ENCODE data around the gene KCNMA1.
"Not testable (repeated sequence)": the region's sequence is repeated elsewhere in the genome, so short reads cannot be mapped to it uniquely, and the experiment has no call there.

Gene KCNMA1

DNA sequence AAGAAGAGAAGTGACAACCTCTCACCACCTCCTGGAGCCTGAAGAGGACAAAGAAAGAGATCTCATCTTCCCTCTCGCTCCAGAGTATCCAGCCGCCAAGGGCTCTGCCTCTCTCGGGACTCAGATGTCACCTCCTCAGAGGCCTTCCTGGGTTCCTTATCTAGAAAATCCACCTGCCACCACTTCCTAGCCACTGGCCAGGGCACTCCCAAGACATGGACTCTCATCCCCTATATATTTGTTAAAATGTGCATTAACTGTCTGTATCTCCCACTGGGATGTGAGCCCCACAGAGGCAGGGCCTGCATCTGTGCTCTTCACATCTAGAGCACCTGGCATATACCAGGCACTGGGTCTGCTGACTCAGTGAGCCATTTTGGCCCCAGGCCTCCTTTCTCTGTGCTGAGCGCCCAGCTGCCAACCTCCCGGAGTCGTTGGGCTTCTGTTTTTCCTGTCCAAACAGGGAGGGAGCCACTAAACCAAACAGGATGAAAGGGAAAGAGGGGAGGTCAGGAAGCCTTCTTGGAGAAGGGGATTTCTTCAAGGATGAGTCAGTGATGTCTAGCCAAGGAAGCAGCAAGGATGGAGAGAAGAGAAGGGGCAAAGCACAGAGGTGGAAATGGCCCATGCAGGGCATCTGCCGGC lies 58.9 kb downstream of the KCNMA1 start:
- no peak for DNase-seq

DNA sequence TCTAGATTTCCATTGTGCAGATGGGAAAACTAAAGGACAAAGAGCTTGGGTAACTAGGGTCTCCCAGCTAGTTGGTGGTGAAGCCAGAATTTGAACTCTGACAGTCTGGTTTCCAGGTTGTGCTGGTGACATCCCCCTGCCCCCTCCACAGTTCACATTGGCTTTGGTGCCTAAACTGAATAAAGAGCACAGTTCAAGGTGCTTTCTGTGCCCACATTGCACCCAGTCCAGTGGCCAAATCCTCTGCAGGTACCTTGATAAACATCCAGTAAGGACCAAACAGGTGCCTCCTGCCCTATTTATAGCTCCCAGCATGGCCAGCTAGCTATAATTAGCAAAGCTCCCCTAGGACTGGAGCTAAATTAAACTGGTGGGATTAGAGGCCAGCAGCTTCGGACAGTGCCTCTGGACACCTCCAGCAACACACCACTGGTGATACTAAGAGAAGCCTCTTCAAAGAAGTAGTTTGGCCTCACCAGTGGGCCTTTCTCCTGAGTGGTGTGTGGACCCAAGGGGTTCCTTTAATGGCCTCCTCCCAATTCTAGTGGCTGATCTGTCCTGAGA lies 59.9 kb downstream of the KCNMA1 start:
- DNase-seq = no peak

DNA sequence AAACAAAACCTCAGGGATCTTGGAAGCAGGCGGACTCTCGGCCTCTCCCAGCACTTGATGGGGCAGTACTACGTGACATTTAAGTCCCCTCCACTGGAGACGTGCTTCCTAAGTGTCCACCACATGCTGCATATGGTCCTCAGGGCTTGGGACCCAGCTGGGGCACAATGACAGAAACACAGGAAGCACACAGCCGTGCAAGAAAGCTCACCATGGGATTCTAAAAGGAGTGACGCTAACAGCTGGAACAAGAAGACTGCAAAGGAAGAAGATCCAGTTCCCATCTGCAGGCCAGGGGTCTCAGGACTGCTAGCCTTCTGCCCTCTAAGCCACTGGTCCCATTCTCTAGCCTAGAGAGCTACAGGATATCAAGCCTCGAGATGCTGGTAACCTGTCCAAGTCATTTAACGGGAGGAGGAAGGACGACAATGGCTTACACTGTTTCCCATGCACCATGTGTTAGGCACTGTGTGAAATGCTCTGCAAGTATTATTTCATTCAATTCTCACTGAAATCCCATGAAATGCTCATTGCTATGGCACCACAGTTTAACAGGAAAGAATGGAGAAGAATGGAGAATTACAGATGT lies 61.1 kb downstream of the KCNMA1 start:
- DNase-seq = no peak

DNA sequence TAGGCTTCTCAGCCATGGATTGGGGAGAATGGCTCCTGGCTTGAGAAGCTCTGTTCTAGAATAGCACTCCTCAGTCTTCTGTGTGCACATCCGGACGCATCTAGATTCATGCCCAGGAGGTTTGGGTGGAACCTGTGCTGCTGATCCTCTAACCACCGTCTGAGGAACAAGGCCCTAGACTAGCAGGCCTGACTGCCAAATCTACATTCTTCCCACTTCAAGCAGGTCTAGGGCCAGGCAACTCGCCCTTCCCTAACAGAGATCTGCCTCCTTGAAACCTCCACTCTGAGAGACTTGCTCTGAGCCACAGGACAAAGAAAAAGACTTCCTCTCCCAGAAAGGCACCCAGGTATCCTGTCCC lies 61.6 kb downstream of the KCNMA1 start:
- DNase-seq = no peak

DNA sequence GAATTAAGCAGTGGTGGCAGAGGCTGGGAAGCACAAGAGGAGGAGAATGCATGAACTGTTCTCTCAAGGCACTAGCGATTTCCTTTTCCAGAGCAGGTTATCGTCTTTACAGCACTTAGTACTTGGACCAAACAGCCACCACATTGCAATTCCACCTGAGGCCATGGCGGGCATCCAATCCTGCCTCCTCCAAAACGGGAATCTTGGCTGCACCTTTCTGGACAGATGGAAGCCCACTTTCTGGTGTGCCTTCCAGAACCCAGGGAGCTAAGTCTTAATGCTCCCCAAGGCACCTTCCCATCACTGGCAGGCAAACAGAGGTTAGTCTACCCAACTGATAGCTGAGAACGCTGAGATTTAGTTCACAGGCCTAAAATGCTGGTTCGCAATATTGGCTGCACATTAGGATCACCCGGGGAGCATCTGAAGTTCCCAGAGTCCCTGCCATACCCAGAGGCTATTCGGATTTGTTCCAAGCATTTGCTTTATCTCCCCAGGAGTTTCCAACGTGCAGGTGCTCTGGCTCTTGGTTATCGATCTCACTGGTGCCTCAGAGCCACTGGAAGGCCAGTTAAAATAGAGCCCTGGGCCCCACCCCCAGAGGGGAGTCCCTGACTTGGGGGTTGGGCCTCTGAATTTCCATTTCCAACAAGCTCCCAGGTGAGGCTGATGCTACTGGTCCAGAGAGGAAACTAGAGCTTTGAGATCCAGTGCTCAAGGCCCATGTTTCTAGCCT lies 62.2 kb downstream of the KCNMA1 start:
- no peak for DNase-seq

DNA sequence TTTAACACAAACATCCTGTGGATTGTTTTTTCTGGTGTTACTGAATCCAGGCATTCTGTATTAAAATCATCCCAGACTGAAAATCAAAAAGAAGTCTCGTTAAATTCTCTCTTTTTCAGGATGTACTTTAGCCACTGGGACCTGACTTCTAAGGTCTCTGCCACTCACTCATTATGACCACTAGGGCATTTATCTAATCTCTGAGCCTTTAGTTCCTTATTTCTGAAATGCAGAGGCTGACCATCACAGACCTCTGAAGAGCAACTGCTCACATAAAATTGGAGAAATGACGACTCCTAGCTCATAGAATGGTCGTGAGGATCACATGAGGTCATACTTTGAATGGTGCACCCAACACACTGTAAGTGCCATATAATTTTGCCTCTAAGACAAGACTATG lies 63.2 kb downstream of the KCNMA1 start:
- DNase-seq = no peak

DNA sequence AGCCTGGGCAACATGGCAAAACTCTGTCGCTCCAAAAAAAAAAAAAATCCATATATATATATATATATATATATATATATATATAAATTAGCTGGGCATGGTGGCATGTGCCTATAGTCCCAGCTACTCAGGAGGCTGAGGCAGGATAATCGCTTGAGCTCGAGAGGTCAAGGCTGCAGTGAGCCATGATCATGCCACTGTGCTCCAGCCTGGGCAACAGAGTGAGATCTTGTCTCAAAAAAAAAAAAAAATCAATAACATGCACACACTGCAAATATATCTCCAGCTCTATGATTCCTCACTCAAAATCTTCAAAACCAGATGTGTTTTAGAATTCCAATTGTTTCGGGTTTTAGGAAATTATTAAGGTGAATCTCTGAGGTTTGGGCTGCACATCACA lies 65.1 kb downstream of the KCNMA1 start:
- not testable (repeated sequence) for DNase-seq

DNA sequence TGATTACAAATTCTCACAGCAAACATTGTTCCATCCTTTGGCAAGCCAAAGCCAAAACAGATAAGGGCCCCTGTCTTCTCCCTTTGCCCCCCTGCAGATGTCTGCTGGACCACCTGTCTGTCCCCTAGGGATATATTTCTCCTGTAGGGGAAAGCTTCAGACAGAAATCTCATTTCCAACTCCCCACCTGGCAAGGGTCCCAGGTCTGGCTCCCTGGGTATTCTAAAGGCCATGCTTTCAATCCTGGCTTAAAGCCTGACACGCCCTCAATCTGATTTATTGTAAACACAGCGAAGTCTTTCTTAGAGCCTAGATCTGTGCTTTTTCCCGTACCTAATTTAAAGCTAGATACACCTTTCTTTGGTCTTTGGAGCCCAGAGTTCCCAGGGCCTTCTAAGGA lies 66.1 kb downstream of the KCNMA1 start:
- no peak for DNase-seq

DNA sequence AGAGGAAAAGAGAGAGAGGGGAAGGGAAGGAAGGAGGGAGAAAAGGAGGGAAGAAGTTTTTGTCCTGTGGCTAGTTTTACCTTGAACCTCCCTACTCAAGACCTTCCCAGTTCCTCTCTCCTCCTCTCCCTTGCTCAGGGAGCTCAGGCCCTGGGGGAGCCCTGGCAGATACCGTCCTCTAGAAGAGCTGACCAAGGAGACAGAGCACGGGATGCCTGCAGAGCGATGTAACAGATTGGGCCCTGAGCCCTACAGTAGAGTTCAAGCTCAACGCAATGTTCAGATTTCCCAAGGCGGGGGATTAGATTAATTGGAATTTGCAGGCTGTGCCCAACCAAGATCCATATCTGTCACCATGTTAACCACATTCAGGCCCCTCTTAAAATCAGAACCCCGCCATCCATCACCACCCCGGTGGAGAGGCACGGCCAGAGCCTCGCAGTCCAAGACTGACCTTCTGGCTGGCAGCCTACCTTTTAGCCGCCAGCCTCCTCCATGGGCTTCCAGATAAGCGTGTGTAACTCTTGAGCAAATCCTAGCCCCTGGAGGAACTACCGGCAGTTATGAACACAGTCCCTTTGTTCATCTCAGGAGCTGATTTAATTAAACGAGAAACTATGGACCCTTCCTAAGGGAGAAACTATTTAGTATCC lies 70.6 kb downstream of the KCNMA1 start:
- no peak for DNase-seq

DNA sequence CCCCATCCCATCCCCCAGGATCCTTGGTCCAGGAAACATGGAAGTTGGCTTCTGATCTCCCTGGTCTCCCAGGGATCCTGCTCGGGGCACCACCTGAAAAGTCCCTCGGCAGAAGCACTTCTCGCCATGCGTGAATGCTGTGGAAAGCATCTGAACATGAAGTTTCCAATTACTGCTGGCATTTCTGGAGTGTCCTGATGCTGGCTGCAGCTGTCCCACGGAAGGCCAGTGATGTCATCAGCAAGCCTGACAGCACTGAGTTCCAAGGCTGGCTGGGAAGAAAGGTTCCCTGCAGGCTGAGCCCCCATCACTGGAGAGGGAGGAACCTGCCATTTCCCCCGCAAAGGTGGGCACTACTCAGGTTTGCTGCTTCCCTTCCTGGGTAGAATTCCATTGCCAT lies 71.4 kb downstream of the KCNMA1 start:
- no peak for DNase-seq

DNA sequence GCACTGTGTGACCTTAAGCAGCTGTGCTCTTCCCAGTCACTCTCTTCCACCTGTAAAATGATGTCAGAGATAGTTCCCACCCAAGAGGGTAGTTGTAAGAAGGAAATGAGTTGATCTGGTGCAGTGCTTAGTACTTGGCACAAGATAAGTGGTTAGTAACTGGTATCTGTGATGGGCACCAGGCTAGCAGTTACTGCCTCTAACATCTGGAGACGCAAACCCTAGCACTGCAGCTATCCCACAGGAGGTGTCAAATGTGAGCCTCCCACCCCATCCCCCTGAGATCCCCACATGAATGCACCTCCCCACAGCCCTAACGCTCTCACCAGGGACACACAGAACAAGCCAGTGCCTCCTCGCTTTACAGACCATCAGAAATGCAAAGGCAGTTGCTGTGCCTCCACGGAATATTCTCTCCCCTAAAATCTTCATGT lies 72.0 kb downstream of the KCNMA1 start:
- DNase-seq = no peak

DNA sequence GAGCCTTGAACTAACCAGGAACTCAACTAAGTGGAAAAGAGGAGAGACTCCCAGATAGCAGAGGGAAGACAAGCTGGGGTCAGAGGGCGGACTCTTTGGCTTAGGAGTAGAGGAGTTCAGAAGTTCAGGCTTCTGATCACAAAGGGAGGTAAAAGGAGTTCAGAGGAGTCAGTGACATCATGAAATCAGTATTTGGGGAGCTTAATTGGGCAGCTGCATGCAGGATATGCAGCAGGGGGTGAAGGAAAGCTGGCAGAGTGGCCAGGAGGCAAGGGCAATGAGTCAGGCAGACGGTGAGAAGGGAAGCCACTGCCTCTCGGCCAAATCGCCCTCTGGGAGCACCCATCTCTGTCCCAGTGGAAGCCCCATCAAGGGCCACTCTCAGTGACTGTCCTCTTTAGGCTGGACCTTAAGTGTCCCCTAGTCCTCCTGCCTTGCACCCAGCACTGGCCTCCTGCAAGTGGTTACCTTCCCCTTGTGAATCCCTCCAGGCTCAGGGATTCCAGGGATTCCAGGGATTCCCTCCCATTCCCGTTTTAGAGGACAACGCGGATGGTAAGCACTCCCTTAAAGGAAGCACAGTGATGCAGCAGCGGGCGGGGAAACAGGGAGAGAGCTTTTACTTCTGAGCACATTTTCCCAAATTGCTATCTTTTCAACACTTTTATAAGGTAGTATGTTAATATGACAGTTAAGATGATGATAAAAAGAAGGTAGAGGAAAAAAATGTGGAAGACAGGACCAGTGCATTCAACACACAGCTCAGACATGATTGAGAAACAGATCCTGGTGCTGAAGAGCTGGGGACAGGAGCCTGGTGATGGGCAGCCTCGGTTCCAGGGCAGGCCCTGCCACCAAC lies 72.6 kb downstream of the KCNMA1 start:
- no peak for DNase-seq

DNA sequence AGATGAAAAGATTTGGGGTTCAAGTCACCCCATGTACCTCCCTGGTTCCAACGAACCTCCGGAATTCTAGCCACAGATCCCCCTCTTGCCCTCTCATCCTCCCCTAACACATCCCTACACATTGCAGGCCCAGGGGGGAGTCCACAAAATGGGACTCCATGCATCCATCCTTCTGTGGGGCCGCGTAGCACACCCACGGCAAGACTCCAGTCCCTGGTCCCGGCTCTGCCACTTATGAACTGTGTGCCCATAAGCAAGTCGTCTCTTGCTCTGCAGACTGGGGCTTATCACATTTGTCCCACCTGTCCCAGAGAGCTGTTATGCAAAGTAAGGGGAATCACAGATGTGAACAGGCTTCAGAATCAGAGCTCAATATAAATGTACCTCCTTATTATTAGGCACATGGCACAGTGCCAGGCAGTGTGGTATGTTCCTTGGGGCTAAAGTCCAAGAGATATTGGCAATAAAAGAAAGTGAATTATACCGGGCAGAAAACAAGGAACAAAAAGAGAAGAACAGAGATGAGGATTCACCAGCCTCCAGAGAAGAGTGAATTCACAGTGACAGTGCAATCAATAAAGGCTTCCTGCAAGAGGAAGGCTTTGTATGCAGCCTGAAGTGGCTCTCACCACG lies 73.9 kb downstream of the KCNMA1 start:
- DNase-seq = no peak

DNA sequence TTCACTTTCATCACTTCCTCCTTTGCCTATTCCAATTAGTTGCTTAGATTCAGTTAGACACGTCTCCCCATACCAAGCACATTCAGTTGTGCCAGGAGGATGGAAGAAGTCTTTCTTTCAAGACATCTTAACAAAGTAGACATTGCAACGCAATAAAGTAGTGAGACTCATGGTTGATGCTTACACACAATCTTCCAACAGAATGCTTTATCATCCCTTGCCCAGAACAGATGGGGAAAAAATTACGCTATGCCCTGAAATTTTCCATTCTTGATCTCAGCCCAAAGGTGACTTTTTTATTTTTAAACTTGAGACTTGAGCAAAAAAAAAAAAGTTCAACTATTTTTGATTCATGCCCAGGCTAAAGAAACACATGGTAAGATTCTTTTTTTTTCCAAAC lies 74.9 kb downstream of the KCNMA1 start:
- DNase-seq = no peak

DNA sequence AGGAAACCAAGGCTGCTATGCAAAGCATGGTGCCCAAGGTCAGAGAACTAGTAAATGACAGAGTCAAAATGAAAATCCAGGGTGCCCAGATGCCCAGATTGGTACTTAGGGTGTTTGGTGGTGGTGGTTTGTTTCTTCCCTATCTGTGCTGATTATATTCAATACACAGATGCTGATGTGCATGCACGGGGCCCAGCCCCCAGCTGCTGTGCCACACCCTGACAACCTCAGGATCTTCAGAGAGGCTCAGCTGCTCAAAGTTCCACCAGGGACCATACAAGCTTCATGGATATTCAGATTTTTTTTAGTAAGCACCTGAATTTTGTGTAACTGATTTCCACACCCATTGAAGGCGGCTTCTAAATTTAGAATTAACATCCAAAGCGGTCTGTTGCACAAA lies 75.6 kb downstream of the KCNMA1 start:
- DNase-seq = no peak

DNA sequence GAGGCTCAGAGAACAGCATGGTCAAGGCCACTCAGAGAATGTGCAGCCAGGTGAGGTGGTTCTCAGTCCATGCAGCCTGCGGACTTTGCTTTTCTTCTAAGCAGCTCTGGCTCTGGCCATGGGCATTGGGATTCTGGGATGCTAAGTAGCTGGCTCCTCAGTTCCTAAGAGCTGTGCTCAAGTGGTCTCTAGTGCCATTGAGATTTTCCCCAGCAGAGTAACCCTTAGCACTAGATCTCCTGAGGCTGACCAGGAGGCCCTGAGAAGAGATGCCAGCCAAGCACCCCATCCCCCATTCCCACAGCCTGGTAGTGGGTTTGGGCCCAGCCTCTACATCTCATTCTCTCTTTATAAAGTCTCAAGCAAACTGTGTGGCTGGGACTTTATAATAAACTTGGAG lies 77.1 kb downstream of the KCNMA1 start:
- DNase-seq = no peak

DNA sequence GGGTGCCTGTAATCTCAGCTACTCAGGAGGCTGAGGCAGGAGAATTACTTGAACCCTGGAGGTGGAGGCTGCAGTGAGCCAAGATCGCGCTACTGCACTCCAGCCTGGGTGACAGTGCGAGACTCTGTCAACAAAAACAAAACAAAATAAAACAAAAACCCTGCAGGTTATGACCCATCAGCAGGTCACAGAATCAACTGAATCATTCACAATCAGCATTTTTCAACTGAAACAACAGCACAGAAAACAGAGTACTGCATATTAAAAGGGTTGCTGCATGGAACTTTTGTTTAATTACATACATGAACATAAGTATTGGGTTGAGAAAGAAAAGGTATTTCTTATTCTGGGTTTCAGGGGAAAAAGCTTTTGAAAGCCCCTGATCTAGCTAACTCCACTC lies 77.6 kb downstream of the KCNMA1 start:
- DNase-seq = no peak

DNA sequence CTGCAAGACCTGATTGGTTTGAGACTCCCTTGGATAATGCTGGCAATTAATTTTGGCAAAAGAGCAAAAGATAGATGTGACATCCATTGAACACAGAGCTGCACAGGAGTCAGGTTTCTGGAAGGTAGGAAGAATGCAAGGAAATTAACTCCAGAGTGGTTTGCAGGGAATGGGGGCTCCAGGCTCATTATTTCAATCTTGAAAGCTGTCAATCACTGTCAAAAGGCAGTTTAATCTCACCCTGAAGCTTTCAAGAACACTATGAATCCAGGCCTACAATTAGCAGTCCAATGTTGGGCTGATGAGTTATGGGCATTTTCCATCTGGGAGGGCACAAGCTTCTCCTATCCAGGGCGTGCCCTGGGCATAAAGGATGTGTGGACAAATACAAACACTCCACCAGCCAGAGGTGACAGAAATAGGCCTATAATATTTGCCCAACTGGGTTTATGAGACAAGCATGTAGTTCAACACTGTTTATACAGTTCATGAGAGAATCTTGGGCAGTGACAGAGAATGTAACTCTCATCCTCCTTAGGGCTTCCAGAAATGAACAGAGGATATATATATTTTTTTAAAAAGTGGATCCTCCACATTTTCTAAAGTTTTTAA lies 80.5 kb downstream of the KCNMA1 start:
- DNase-seq = no peak

DNA sequence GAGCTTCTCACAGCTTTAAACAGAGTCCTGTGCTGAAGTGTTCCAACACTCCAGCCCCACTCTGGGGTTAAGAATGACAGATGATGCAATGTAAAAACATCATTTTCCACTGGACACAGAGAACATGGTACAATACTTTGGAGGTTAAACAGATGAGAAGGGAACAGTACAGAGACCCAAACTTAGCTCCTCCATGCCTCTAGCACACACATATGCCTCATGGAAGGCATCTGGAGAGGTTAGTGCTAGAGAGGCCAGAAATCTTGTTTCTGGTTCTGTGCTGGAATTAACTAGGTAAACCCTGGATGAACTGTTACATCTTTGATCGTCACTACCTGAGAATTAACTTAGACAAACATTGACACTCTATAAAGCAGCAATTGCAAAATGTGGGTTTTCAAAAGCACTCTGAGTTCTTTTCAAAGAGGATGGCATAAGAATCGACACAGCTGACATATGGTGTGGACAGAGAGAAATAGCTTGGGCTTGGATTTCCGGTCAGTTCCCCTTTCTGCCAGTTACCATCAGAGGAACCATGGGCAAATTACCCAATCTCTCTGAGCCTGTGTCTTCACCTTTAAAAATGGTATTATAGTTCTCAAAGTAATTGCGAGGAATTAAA lies 81.9 kb downstream of the KCNMA1 start:
- no peak for DNase-seq

DNA sequence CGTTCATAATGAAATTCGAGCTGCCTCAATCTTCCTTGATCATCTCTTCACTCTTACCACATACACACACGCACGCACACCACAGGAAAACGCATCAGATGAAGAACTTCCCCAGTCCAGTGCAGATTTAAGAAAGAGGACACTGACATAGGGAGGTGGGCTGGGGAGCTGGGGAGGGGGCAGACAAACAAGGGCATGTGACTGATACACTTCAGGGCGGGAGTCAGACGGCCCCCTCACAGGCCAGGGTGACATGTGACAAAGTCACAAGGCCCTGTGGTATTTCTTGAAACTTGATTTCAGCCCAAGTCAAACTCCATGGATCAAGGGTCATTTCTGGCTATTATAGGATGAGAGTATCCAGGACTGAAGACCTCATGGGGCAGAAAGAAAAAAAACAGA lies 82.6 kb downstream of the KCNMA1 start:
- no peak for DNase-seq

DNA sequence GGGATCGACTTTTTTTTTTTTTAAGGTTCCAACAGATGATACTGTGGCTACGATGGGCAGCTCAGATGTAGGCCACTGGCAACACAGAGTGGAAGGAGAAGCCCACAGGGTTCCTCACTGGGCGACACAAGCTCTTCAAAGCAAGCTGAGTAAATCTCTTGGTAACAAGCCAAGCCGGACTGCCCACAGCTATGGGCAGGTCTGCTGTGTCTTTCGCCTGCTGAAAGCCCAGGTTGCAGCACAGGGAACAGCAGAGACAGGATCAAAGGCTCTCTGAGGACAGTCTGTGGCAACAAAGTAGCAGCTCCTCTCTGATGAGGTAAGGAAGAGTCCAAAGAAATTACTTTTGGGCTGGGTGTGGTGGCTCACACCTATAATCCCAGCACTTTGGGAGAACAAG lies 83.6 kb downstream of the KCNMA1 start:
- DNase-seq = no peak
